GM18505 (cell line): ENCODE data around the gene OR1I1.

Source experiments
- ATAC-seq: cut with Tn5 transposase; IDR thresholded peaks from one replicate; pipeline ENCODE4 v1.9.1; 2021; ENCODE audit not compliant: unreplicated experiment
- POLR2A ChIP-seq: IDR thresholded peaks from 4 replicates; pipeline ENCODE4 v1.6.1; 2011; ENCODE audit warnings: borderline replicate concordance; ENCODE audit not compliant: insufficient read depth, insufficient read length; ENCODE audit errors: extremely low read depth

OR1I1 gene

DNA sequence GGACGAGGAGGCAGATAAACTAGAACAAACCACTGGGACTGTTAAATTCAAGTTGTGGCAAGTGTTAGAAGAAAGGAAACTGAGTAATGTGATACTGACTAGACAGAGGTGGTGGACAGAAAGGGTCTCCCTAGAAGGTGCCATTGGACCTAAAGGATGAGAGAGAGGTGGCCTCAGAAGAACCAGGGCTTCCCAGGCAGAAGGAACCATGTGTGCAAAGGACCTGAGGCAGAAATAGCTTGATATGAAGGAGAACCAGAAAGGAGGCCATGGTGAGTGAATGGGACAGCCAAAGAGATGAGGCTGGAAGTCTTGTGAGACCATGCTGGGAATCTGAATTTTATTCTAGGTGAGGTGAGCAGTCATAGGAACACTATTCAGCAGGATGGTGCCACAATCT lies 22.4 kb downstream of the OR1I1 start:
- TF ChIP-seq POLR2A = no peak
- ATAC-seq = no peak

- TF ChIP-seq POLR2A = no peak
- ATAC-seq = no peak
These were observed 23.0 kb downstream of the OR1I1 start for GRCh38 chr19:15105044-15105443.

DNA sequence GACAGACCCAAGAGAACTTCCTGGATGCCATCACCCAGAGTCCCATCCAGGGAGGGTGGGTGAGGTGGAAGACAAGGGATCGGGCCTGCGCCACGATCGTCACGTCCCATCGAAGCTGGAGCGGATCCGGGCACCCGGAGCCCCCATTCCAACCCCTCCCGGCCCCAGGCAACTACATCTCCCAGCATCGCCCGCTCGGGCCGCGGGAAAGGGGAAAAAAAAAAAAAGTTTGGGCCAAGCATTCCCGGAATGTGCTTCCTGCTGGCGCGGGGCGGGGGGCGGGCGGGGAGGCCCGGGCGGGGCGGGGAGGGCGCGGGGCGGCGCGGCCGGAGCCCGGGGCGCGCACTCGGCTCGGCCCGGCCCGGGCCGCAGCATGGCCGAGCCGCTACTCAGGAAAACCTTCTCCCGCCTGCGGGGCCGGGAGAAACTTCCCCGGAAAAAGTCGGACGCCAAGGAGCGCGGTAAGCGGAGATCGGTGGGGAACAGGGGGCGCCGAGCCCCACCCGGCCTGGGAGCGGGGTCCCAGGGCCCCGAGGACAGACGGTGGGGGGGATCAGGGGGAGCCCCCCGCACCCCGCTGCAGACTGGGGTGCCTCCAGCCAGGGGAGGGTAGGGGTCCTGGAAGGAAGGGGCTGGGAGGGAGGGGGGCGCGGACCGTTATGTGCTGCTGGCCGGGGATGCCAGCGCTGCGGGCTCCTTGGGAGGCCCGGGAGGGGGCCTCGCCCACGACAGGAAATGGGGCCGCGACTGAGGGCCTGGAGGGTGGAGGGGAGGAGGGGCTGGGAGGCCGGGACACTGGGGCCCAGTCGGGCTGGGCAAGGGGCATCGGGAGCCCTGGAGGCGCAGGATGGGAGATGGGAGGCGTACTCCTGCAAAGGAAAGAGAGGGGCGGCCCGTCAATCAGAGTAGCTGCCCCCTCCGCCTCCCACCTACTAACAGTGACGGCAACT lies 25.3 kb downstream of the OR1I1 start, which contains the start of gene SYDE1:
SYDE1 (plus strand) TSS at position 341 of the 950 bp plus-strand sequence; CDS start at position 374, 33 bp downstream.
- no peak for ATAC-seq
- TF ChIP-seq POLR2A = no peak

GRCh38 chr19:15108145-15108844 lies 26.3 kb downstream of the OR1I1 start:
- ATAC-seq = no peak

GRCh38 chr19:15108845-15109767 lies 27.1 kb downstream of the OR1I1 start:
- TF ChIP-seq POLR2A = no peak
- no peak for ATAC-seq

More at GRCh38 chr19:15108145-15108844, 26.3 kb downstream of the OR1I1 start:
- no peak for TF ChIP-seq POLR2A

- TF ChIP-seq POLR2A = no peak
- no peak for ATAC-seq
These were observed 27.9 kb downstream of the OR1I1 start for GRCh38 chr19:15109768-15110417.

- no peak for TF ChIP-seq POLR2A
These were observed 28.4 kb downstream of the OR1I1 start for GRCh38 chr19:15110418-15110815.

GRCh38 chr19:15111758-15112157 lies 29.7 kb downstream of the OR1I1 start:
- TF ChIP-seq POLR2A = no peak
- ATAC-seq = no peak

More at GRCh38 chr19:15110418-15110815, 28.4 kb downstream of the OR1I1 start:
- no peak for ATAC-seq

GRCh38 chr19:15112385-15112784 lies 30.4 kb downstream of the OR1I1 start:
- ATAC-seq = no peak
- TF ChIP-seq POLR2A = no peak

DNA sequence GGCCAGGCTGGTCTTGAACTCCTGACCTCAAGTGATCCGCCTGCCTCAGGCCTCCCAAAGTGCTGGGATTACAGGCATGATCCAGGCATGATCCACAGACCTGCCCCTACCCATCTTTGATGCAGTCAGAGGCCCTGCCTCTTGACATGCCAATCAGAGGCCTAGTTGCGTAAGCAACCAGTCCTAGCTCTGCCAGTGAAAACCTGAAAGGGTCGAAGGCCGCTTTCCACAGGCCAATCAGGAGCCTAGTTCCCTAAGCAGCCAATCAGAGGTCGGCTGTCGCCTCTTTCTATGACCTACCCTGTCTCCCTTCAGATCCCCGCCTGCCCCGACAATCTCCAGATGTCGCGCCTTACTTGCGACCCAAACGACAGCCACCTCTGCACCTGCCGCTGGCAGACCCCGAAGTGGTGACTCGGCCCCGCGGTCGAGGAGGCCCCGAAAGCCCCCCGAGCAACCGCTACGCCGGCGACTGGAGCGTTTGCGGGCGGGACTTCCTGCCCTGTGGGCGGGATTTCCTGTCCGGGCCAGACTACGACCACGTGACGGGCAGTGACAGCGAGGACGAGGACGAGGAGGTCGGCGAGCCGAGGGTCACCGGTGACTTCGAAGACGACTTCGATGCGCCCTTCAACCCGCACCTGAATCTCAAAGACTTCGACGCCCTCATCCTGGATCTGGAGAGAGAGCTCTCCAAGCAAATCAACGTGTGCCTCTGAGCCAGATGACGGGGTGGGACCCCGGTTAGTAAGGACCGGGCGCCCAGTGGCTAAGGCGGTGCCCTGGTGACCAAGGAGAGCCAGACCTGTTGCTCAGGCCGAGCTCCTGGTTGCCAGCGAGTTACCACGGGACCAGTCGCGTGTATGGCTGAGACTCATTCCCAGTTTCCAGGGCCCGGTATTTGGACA lies 31.5 kb downstream of the OR1I1 start:
- ATAC-seq = no peak
- TF ChIP-seq POLR2A = no peak

- TF ChIP-seq POLR2A = no peak
- no peak for ATAC-seq
These were observed 32.1 kb downstream of the OR1I1 start for GRCh38 chr19:15114153-15114540.
